Spleen (tissue), 7 donors: ENCODE measurements around the gene FIBCD1.

Experiments
- CTCF ChIP-seq, 11 experiments: fragments of 200-600 bp in 7 of 11; fragments of 450-650 bp in 4 of 11; sonication (generic) in 4 of 11; IDR thresholded peaks in 8 of 11; conservative IDR thresholded peaks in 3 of 11; 1 replicate in 7 of 11; 2 replicates in 4 of 11; pipeline versions ENCODE4 v1.4.0 to v1.8.0; 2016 to 2021; ENCODE audit warnings: antibody characterized with exemption in 11 of 11, inconsistent platforms in 4 of 11, mild to moderate bottlenecking in 1 of 11
- POLR2A ChIP-seq, 3 donors: fragments of 450-650 bp; IDR thresholded peaks; one replicate each; pipeline ENCODE4 v1.5.1; 2017; ENCODE audit warnings: antibody characterized with exemption in 3 of 3, mild to moderate bottlenecking in 1 of 3
- POLR2AphosphoS5 ChIP-seq, 3 donors: sonication (generic); formaldehyde crosslinking; IDR thresholded peaks; one replicate each; pipeline ENCODE4 v1.5.1; 2017; ENCODE audit warnings: antibody characterized with exemption in 3 of 3
- donor health status: DM: no; HTN: no; CAD: no; lungs with moderate emphysema.
- donor health status: DM: no; HTN: no; CAD: no.
- donor health status: DM: no; HTN: no; CAD: no.

- TF ChIP-seq CTCF (IDR thresholded peaks at IDR 0.05 in 8 of 11, conservative IDR thresholded peaks at IDR 0.05 in 3 of 11) (no peak), POLR2A (IDR thresholded peaks at IDR 0.05) (no peak), POLR2AphosphoS5 (IDR thresholded peaks at IDR 0.05) (no peak)
These were observed 82.6 kb downstream of the FIBCD1 start for GRCh38 chr9:130856474-130856873.
